Kidney capillary endothelial cell (primary cell): ENCODE measurements around the gene NLK.
A peak's percentile ranks its signal among the peaks of the same experiment; 100 is the strongest.

Experiments
- DNase-seq: peaks from one replicate; pipeline ENCODE4 v3.0.0-alpha.2; 2018; ENCODE audit warnings: low spot score

NLK gene

GRCh38 chr17:28113269-28113668, 70.8 kb downstream of the NLK start:
- DNase-seq = no peak

- no peak for DNase-seq
Observed at GRCh38 chr17:28115046-28115445, 72.6 kb downstream of the NLK start.

DNA sequence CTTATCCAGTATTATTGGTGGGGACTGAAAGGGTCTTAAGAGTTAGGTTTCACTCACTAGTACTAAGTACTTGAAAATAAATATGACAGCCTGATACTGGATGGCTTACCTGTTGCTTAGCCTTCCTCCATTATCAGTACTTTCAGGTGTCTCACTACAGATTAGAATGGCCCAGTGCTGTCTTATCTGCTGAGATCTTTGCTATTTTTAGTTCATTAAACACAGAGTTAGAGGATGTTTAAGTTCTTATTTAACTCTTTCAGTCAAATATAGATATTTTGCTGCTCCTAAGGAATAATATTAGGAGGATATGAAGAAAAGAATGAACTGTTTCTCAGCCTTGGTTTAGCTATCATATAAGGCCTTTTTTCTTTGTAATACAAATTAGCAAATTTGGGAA, 74.8 kb downstream of the NLK start:
- DNase-seq = no peak

DNA sequence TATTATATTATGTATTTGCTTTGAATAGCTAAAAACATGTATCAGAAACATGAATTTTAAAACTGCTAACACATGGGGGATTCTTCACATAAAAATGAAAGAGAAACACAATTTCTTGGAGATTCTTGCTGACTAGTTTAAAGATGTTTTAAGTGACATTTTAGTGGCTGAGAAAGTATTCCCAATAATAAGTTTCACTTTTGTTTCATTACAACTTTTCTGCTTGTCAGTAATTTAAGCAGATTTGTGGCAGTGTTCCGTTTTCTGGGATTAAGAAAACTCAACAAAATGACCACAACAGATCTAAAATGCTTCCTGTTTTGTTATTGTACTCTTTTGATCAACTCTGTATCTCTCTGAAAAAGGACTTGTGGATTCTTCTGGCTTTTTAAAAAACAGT, 75.9 kb downstream of the NLK start:
- DNase-seq = no peak

- DNase-seq = no peak
Observed at GRCh38 chr17:28119046-28119445, 76.6 kb downstream of the NLK start.

- DNase-seq = no peak
Observed at GRCh38 chr17:28119560-28119959, 77.1 kb downstream of the NLK start.

- DNase-seq = no peak
Observed at GRCh38 chr17:28120766-28121165, 78.3 kb downstream of the NLK start.

GRCh38 chr17:28124962-28125361, 82.5 kb downstream of the NLK start:
- no peak for DNase-seq

- no peak for DNase-seq
Observed at GRCh38 chr17:28125526-28126378, 83.3 kb downstream of the NLK start.

DNA sequence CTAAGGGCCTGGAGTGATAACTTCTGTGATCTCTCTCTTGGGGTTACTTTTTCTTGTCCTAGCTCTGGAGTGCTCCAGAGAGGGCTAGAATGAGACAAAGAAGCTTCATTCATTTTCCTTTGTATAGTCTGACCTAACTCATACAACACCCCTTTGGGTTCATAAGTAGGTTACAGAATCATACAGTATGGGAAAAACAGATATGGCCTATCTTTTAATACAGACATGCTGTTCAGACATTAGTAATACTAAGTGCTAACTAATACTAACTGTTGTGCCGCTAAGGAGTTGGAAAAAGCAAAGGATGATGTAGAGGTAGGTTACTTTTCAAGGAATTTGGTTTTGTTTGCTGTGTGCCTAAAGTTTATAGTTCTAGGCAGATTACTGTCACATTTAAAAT, 84.7 kb downstream of the NLK start:
- no peak for DNase-seq

GRCh38 chr17:28128779-28129178, 86.3 kb downstream of the NLK start:
- DNase-seq = no peak

DNA sequence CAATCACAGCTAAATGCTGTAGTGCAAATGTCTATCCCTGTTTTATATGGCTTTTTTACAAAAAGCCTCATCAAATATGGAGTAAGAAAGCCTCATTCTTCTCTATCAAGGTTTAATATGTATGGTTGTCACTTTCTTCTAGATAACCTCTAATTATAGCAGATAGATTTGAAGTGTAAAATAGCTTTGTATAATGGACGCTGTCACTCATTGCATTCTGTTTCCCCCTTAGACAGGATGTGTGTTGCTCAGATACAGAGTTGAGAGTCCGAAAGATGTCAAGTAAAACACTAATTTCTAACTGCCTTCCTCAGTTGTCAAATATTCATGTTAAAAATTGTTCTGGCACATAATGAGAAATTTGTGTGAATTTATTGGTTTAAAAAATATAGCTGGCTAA, 88.0 kb downstream of the NLK start:
- DNase-seq = no peak

DNA sequence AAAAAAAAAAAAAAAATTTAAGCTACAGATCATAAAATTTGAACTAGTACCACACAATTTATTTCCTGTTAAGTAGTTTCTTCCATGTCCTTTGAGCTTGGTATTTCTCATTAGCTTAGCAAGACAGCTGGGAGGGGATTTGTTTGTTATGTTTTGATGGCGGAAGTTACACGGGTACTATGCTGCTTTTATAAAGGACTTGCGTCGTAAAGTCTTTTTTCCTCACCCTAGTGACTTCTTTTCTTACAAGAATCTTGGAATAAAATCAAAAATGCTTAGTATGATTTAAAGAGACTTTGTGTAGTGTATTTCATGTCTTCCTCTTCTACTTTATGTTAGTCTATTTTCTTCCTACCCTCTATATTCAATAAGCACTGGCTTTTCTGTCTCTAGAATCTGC, 89.1 kb downstream of the NLK start:
- no peak for DNase-seq

- peak; percentile 96 for DNase-seq
Observed at GRCh38 chr17:28133562-28133970, 91.1 kb downstream of the NLK start.

DNA sequence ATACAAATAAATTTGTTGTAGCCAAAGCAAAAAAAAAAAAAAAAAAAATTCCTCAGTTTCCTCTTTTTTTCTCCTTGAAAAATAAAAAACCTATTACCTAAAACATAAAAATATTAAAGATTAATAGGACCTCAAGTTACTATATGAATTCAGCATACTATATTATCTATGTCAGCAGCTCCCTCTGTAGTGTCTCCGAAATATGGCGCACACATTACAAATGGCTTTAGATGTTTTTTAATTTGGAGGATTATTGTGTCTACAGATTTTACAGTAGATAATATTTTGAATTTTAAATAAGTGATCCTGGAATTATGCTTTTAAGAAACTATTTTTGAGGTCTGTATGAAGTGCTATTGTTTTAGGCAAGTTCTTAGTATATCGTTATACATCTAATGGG, 94.4 kb downstream of the NLK start:
- no peak for DNase-seq

- no peak for DNase-seq
Observed at GRCh38 chr17:28139822-28140221, 97.3 kb downstream of the NLK start.

GRCh38 chr17:28141313-28141712, 98.8 kb downstream of the NLK start:
- DNase-seq = no peak

GRCh38 chr17:28141773-28142172, 99.3 kb downstream of the NLK start:
- DNase-seq = no peak

DNA sequence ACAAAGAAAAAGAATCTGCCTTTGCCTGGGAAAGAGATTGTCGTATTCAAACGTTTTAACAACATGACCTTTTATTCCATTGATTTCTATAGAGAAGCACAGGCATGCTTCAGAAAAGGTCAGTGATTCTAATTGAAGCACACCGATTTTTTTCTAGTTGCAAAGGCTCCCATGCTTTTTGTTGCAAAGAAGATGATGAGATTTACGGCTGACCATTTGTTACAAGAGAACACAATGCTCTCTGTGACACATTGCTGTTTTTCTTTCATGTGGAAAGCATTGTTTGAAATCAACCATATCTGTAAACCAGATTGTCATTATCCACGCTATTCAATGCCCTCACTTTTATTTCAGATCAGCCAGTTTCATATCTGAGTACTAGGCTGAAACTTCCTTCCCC, 99.8 kb downstream of the NLK start:
- no peak for DNase-seq

DNA sequence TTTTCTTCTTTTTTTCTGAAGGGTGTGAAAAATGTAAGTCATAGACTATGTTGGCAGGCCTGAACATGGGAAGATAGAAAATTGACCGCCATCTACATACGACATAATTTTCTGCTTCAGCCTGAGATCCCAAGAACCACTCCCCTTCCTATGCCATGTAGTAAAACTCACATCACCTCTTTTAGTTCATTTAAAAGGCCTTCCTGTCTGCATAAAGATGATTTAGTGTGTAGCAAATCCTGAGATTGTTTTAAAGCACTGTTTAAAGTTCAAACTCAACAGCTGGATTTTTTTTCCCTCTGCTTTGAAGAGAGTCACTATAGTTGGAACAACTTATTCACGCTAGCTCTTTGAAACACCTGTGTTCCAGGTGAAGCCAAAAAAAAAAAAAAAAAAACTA, 101.5 kb downstream of the NLK start:
- DNase-seq = no peak

GRCh38 chr17:28145348-28145747, 102.9 kb downstream of the NLK start:
- no peak for DNase-seq

- no peak for DNase-seq
Observed at GRCh38 chr17:28147017-28147416, 104.5 kb downstream of the NLK start.

DNA sequence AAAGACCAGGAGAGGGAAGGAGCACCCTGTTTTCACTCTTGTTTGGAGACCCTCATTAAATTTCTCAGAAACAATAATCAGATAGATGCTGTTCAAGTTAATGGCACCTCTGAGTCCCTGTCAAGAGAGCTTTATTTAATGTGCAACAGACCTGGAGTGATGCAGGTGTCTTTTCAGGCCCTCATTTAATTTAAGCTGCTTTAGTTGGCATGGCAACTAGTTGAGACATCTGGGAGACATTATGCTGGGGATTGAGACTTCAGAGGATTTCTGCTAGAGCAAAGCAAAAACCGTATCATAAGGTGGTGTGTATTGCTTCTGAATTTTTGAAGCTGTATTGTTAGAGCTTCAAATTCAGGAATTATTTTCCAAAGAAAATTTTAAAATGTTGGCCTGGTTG, 108.5 kb downstream of the NLK start:
- DNase-seq = no peak

- no peak for DNase-seq
Observed at GRCh38 chr17:28154214-28154613, 111.7 kb downstream of the NLK start.
